ENCODE results near the gene WAPL.

The WAPL gene

GRCh38 chr10:86524225-86524962 lies 2.8 kb upstream of the WAPL start:
- no peak for DNase-seq (ENCODE audit: low spot score)

GRCh38 chr10:86523348-86523747 lies 1.8 kb upstream of the WAPL start:
- DNase-seq (ENCODE audit: low spot score) = peak; percentile 43

GRCh38 chr10:86522510-86522855 lies 891 bp upstream of the WAPL start:
- peak; percentile 41 for DNase-seq (ENCODE audit: low spot score)

GRCh38 chr10:86520871-86521677 lies 518 bp downstream of the WAPL start:
- peak; percentile 67 for DNase-seq (ENCODE audit: low spot score)

GRCh38 chr10:86518781-86519180 lies 2.8 kb downstream of the WAPL start:
- DNase-seq (ENCODE audit: low spot score) = no peak

- DNase-seq (ENCODE audit: low spot score) = no peak
Measured at GRCh38 chr10:86512137-86512536, 9.5 kb downstream of the WAPL start.

DNA sequence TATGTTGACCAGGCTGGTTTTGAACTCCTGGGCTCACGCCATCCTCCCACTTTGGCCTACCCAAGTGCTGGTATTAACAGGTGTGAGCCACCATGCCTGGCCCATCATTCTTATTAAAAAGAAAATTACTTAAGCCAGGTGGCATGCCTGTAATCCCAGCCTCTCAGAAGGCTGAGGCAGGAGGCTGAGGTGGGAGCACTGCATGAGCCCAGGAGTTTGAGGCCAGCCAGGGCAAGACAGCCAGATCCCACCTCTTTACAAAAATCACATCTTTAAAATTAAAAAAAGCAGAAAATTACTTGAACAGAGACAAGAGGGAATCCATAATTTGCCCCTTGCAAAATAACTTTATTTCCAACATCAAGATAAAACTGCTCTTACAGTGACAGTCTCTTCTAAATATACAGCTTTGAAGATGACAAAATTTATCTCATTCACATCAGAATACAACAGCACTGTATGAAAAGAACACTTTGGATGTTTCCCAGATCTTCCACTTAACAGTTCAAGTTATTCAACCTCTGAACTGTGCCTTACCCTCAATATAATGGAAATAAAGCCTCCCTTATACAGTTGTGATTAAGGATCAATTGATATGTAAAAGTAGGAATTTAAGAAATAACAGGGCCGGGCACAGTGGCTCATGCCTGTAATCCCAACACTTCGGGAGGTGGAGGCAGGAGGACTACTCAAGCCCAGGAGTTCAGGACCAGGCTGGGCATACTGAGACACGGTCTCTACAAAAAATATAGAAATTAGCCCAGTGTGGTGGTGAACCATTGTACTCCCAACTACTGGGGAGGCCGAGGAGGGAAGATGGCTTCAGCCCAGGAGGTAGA lies 10.3 kb downstream of the WAPL start:
- no peak for DNase-seq (ENCODE audit: low spot score)

GRCh38 chr10:86509145-86509544 lies 12.4 kb downstream of the WAPL start:
- no peak for DNase-seq (ENCODE audit: low spot score)

DNA sequence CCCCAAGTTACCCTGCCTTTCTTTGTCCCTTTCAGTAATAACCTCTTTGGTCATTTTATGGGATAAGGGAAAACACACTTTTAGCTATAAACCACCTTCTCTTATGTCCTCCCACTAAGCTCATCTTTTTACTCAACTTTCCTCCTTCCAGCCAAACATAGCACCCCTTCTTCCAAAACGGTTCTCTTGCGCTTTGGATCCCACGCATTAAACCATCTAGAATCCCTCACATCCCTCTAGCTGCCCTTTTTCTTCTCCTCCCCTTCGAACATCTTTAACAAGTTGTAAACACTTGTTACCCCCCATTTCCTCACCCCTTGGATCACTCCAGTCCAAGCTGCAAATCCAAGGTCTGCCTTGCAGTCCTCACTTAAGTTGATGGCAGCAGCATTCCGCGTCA lies 13.4 kb downstream of the WAPL start:
- no peak for DNase-seq (ENCODE audit: low spot score)

GRCh38 chr10:86506499-86506898 lies 15.1 kb downstream of the WAPL start:
- no peak for DNase-seq (ENCODE audit: low spot score)

GRCh38 chr10:86506062-86506461 lies 15.5 kb downstream of the WAPL start:
- DNase-seq (ENCODE audit: low spot score) = no peak

- DNase-seq (ENCODE audit: low spot score) = no peak
Measured at GRCh38 chr10:86504510-86504909, 17.1 kb downstream of the WAPL start.

DNA sequence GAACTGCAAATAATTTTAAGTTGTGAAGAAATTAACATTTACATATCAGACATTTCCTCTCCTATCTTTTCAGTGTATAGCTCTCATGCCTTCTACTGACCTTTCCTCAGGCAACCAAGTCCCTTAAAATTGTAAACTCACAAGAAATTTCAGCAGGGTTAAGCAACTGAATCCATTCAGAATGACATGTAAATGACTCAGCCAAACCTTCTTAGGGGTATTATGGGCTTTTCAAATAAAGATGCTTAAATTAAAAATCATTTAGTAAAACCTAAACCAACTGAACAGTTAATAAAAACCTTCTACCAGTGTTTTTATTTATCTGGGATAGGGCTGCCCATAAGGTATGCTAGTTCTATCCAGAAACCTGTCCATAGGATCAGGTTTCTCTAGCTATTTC lies 20.7 kb downstream of the WAPL start:
- DNase-seq (ENCODE audit: low spot score) = no peak

DNA sequence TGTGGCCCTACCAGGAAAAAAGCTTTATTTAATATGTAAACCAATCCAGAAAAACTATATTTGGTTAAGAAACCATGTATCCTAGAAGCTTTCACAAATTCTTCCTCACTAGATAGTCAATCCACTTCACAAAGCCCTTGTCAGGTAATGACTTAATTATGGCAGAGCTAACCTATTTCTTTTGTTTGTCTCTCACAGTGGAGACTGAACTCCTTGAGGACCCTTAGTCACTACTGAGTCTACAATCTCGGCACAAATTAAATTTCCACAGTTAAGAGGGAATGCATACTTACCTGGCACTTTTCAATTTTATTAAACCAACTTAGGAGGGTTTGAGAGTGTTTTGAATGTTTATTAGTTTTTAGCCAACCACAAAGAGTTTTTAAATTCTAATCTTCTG lies 23.0 kb downstream of the WAPL start:
- DNase-seq (ENCODE audit: low spot score) = no peak

DNA sequence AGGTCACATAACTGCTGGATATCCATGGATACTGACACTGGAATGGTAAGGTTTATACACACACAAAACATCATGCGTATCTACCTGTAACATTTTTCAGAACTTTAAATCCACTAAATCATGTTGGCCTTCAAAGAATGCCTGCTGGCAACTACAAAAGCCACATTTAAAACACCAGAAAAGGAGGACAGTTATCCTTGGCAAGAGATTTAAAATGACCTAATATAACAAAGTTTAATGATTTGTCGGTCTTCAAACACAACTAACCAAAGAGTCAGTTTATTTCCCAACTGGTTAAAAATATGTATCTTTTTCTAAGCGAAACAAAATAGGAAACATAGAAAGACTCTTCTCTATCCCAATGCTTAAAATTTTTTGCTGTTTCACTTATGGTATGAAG lies 24.0 kb downstream of the WAPL start:
- DNase-seq (ENCODE audit: low spot score) = no peak

DNA sequence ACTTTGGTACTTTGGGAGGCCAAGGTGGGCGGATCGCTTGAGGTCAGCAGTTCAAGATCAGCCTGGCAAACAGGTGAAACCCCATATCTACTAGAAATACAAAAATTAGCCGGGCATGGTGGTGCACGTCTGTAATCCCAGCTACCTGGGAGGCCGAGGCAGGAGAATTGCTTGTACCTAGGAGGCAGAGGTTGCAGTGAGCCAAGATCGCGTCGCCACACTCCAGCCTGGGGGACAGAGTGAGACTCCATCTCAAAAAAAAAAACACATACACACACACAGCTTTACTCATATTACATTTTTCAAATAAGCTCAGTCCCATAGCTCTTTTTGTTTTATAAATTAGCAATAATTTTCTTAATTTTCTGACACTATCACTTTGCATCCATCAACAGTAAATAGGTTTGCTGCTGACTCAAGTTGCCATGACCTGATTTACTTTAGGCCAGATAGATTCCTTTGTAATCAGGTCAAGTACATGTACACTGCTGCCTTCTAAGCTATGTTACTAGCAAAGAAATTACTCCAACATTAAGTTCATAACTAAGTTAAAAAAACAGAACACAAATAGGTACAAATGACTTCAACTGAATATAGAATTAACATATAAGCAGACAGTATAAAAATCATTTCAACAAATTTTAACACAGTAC lies 31.5 kb downstream of the WAPL start:
- no peak for DNase-seq (ENCODE audit: low spot score)

DNA sequence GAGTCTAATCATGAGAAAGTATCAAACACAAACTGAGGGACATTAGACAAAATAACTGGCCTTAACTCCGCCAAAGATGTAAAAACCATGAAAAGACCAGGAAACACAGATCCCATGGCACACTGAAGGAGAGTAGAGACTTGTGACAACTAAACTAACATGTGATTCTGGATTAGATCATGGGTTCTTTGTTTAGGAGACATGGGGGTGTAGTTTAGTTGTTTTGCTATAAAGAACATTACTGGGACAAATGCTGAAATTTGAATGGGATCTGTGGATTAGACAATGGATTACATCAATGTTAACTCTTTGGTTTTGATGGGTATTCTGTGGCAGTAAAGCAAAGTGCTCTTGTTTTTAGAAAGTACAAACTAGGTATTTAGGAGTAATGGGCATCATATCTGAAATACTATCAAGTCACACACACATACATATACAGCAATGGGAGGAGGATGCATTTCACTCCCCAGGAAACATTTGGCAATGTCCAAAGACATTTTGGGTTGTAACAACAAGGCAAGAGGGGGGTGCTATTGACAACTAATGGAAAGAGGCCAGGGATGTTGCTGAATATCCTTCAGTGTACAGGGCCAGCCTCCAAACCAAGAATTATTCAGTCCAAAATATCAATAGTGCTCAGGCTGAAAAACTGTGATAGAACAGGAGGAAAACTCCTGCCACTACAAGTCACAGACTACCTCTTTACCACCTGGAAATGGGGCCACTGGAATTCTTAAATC lies 32.4 kb downstream of the WAPL start:
- no peak for DNase-seq (ENCODE audit: low spot score)

DNA sequence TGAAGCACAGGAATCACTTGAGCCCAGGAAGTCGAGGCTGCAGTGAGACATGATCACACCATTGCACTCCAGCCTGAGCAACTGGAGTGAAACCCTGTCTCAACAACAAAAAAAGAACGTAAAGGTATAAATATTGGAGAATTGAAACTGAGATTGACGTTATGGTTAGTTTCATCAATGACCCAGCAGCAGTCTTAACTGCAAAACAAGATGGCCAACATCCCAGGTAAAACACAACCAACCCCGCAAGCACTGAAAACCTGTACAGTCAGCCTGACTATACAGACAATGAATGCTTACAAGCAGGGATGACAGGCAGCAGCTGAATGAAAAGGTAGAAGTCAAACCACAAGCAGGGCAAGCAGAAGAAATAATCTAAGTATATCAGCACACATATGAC lies 34.7 kb downstream of the WAPL start:
- no peak for DNase-seq (ENCODE audit: low spot score)

- no peak for DNase-seq (ENCODE audit: low spot score)
Measured at GRCh38 chr10:86483664-86484063, 37.9 kb downstream of the WAPL start.

GRCh38 chr10:86481761-86482160 lies 39.8 kb downstream of the WAPL start:
- DNase-seq (ENCODE audit: low spot score) = no peak

GRCh38 chr10:86480571-86480970 lies 41.0 kb downstream of the WAPL start:
- DNase-seq (ENCODE audit: low spot score) = no peak

GRCh38 chr10:86472061-86472460 lies 49.5 kb downstream of the WAPL start:
- DNase-seq (ENCODE audit: low spot score) = no peak

Data from RKO (cell line).